ENCODE measurements around the gene C19orf38.

The C19orf38 gene, protein sequence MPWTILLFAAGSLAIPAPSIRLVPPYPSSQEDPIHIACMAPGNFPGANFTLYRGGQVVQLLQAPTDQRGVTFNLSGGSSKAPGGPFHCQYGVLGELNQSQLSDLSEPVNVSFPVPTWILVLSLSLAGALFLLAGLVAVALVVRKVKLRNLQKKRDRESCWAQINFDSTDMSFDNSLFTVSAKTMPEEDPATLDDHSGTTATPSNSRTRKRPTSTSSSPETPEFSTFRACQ
- 0.26 to 0.30 reads per million in 2 experiments for total RNA-seq

- no peak for DNase-seq (ENCODE audit: low read depth)
These were observed at the start of gene C19orf38 for GRCh38 chr19:10848230-10848856. Gene C19orf38 (plus strand): TSS chr19:10848415. CDS start chr19:10848509, 94 bp downstream.

DNA sequence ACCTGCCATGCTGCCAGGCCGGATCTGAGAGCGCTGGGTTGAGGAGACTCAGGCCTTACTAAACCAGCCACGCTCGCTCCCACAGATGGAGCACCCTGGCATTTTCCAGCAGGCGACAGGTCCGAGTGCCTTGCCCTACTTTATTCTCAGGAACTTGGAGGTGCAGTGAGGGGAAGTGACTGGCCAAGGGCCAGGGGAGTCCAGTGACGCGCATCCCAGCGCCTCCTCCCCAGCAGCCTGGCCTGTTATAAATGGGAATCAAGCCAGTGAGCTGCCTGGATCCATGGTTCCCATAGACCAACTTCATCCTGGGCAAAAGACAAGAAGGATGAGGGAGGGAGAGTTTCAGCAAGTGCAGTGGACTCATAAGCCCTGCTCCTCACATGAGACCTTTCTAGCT is 47.7 kb upstream of the C19orf38 start:
- no peak for DNase-seq (ENCODE audit: low read depth)

GRCh38 chr19:10802479-10802878 is 45.7 kb upstream of the C19orf38 start:
- DNase-seq (ENCODE audit: low read depth) = no peak

- no peak for DNase-seq (ENCODE audit: low read depth)
These were observed 45.0 kb upstream of the C19orf38 start for GRCh38 chr19:10803252-10803651.

GRCh38 chr19:10805065-10805757 is 43.0 kb upstream of the C19orf38 start:
- no peak for DNase-seq (ENCODE audit: low read depth)

DNA sequence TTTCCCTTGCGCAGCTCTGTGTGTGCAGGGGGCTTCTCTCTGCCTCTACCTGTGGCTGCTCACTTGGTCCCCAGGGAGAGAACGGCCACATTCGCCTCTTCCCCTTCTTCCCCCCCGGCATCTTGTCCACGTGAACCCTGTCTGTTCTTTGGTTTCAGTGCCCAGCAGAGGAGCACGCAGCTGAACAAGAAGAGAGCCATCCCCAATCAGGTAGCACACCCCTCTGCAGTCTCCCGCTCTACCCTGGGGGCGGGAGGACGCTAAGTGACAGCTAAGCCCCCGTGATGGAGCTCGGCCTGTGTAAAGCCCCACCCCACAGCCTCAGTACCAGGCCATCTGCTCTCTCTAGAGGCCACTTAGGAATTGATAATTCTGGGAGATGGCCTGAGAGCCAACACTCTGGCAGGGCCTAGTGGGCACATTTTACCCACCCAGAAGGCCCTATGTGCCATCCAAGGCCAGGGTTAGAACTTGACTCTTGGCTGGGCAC is 42.4 kb upstream of the C19orf38 start:
- DNase-seq (ENCODE audit: low read depth) = no peak

DNA sequence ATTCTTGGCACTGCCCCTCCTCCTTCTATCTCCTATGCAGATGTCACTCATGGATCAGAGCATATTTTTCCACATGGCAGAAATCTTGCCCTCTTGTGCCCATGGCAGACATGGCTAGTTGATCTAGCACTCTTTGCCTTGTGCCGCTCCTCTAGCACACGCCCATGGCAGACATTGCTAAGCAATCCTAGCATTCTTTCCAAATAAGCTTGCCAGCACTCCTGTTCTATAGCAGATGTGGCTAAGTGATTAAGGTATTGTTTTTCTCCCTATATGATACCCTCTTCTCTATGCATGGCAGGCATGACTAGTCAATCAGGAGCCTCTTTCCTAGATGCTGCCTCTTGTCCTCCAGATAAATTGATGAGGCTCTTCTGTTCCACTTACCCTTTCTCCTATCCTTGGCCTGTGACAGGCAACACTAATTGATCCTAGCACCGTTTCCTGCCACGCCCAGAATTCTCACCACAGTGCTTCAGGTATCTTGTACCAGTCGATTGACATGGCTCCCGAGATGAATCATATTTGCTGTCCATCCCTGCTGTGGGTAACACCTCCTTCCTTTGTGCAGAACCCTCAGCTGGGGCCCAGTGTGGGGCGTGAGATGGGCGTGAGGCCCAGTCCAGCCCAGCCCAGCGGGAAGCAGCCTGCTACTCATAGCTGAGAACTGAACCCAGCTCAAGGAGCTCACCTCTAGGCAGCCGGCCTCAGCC is 39.1 kb upstream of the C19orf38 start:
- no peak for DNase-seq (ENCODE audit: low read depth)

DNA sequence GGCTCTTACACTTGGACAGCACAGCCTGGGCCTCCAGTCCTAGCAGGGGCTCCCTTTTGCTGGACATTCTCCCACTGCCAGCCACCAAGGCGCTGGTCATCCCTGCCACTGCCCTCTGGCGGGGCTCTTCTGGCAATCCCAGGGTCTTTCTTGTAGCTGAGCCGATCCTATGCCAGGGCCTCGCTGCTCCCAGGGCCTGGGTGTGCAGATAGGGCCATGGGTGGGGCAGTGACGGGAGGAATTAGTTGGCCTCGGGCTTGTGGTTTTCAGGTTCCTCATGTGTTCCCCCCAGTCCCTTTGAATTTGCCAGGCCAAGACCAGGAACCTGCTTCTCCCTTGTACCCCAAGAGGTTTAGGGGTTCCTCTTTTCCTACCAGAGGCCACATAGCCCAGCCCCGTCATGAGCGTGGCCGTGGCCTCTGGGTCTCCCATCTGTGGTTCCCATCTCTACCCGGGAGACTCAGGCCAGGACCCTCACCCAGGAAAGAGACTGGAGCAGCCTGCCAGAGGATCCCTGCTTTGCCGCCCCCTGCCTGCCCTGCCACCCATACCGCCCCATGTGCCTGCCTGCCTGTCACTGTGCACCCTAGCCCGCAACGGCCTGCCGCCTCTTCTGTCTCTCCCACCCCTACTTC is 38.4 kb upstream of the C19orf38 start:
- no peak for DNase-seq (ENCODE audit: low read depth)

DNA sequence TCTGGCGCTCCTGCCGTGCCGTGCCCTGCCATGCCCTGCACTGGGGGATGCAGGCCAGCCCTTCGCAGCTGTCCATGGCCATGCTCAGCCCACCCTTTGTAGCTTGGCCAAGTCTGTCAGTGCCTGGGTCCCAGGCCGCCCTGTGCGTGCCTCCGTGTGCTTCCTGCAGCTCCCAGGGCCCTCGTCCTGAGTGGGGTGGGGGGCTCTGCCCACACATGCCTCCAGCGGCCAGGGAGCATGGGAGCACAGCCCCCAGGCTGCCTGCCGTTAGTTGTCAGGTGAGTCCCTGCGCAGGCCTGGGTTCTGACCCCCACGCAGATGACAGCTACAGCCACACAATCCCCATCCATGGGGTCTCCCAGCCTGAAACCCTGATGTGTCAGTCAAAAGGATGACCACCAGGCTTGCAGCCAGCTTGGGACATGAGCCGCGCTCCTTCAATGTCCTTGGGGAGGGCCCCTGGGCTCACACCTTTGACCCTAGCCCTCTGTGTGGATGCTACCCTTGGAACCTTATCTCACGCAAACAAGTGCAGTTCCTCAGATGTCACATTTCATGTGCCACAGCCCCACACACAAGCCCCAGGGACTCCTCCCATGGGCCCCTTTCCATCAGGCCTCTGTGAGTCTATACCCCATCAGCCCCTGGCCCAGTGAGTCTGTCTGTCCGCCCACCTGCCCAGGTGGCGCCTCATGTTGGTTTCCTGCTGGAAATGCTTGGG is 36.7 kb upstream of the C19orf38 start:
- DNase-seq (ENCODE audit: low read depth) = no peak

DNA sequence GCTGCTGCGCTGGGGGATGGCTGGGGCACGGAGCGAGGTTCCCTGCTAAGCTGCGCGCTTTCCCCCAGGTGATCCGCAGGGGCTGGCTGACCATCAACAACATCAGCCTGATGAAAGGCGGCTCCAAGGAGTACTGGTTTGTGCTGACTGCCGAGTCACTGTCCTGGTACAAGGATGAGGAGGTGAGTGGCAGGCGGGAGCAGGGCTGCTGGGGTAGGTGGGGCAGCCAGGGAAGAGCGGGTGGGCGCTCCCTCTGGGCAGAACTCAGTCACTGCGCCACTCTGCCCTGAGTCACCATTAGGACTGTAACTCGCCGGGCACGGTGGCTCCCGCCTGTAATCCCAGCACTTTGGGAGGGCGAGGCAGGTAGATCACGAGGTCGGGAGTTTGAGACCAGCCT is 36.0 kb upstream of the C19orf38 start:
- no peak for DNase-seq (ENCODE audit: low read depth)

GRCh38 chr19:10812902-10813404 is 35.3 kb upstream of the C19orf38 start:
- no peak for DNase-seq (ENCODE audit: low read depth)

DNA sequence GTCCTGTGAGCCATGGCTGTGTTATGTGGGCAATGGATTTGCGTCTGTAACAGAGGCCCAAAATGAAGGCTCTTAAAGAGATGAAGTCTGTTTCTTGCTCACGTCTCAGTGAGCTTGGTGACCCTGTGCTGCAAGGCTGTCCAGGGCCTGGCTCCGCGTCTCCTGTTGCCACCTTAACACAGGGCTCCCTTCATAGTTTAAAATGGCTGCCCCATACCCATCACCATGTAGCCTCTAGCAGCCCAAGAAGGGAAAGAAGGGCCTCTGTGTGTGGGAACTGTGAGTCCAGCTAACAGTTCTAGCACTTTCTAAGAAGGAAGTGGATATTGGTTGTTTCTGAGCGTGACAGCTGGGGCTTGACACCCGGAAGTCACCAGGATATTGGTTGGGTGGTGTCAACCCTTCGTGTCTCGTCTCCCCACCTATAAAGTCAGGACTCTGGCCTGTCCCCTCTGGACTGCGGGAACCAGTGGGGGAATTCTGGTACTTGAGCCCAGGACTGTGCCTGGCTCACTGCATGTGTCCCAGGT is 33.1 kb upstream of the C19orf38 start:
- DNase-seq (ENCODE audit: low read depth) = no peak

- DNase-seq (ENCODE audit: low read depth) = no peak
These were observed 32.1 kb upstream of the C19orf38 start for GRCh38 chr19:10815969-10816644.

GRCh38 chr19:10816691-10817090 is 31.5 kb upstream of the C19orf38 start:
- DNase-seq (ENCODE audit: low read depth) = no peak

GRCh38 chr19:10817291-10818038 is 30.8 kb upstream of the C19orf38 start:
- no peak for DNase-seq (ENCODE audit: low read depth)

GRCh38 chr19:10818301-10819123 is 29.7 kb upstream of the C19orf38 start:
- no peak for DNase-seq (ENCODE audit: low read depth)

- DNase-seq (ENCODE audit: low read depth) = no peak
These were observed 28.8 kb upstream of the C19orf38 start for GRCh38 chr19:10819124-10820060.

Data from T follicular helper cell (primary cell).